Stimulated activated CD8-positive, alpha-beta memory T cell treated with anti-CD3 and anti-CD28 coated beads, Interleukin-7, amount 100 ng/mL, for 4 hours (primary cell): ENCODE data around the gene RALGPS1.

Experiments
- DNase-seq, 2 donors: peaks; one replicate each; pipeline ENCODE4 v3.0.0-alpha.2; 2020; ENCODE audit warnings: low read depth in 2 of 2

The RALGPS1 gene

DNA sequence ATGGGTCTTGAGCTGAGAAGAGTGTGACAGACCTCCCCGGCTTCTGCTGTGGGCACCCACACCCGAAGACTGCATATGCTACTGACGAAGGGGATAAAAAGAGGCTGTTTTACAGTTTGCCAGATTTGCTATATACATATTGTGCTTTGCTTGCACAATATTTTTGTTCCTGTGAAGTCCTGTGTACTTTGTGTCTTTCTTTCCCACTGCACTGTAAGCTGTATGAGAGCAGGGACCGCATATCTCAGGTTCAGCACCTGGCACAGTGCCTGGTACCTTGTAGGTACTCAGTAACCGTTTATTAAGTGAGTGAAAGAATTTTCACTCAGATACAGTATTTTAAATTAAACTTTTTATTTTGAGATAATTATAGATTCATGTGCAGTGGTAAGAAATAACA, 341.7 kb downstream of the RALGPS1 start:
- no peak for DNase-seq

DNA sequence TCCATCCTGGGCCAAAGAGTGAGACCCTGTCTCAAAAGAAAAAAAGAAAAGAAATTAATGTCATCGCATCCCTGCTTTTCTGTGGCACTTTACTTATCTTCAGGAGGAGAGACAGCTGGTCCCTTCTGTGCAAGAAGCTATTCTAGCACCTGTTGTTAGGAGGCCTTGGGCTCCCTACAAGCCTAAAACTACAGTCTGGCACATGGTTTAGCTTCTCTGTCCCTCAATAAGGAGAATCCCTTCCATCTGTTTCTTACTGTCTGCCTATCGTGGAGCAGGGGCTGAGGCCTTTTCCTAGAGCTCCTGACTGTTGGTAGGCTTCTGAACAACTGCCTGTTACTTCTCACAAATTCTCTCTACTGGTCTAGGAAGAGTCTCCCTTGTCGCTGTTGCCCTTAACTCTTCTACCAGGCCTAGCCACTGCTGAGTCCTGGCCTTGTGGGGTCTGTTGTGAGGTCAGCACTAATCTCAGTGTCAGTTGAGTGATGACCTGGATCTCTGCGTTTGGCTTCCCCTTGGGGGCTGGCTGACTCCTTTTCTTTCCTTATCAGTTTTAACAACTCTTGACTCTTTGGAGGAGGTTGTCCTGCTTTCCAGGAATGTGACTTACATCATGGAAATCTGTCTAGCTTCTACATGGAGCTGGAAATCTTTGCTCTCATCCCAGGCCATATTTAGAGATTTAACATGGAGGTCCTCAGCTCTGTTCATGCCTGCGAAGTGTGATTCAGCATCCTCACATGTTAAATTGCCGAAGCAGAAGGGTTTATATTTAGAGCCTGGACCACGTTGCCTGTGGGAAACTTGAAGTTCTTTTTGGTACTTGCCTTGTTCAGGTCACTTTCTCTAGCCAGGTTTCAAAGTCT, 344.3 kb downstream of the RALGPS1 start:
- DNase-seq = no peak

DNA sequence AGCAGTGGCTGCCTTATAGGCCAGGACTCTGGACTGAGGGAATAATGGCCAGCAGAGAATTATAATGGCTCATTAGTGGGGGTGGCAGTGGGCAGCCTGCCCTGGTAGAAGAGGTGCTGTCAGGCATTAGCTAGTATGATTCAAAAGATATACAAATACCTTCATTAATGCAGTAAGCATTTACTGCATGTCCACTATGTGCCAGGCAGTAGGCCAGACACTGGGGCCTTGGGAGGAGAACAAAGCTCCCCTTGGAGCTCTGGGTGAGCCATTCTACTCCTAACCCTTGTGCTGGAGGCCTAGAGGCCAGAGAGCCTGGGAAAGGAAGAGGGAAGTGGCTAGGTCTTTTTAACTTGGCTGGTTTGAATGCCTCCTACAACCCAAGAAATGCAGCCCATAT, 348.0 kb downstream of the RALGPS1 start:
- DNase-seq = no peak

DNA sequence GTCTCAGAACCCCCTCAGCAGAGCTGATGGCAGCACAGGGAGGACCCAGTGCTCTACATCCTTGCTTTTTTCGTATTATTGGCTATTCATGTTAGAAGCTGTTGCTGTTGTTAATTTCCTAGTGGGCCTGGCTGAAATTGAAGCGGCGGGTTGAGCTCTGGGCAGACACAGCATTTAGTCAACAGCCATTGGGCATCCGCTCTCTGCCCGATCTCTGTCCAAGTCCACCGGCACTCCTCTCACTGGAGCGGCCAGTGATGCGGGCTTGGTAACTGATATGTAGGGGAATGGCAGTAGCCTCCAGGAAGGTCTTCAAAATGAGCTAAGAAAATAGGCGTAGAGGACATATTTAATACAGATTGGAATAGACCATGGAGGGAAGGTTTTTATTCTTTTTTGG, 348.7 kb downstream of the RALGPS1 start:
- no peak for DNase-seq

DNA sequence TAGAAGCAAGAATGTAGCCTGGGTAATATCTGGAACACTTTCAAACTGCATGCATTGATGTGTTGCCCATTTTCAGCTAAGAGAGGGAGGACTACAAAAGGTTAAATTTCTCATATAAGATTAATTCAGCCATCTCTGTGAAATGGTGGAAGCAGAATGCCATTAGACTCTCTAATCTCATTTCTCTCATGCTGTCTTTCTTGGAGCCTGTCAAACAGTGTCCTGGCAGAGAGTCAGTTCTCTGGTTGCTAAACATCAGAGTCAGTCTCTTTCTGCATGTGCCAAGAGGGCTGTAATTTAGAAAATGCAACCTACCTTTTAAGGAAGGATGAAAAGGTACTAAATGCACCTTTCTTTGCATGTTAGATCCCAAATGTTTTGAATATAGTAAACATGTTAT, 349.1 kb downstream of the RALGPS1 start:
- DNase-seq = no peak

DNA sequence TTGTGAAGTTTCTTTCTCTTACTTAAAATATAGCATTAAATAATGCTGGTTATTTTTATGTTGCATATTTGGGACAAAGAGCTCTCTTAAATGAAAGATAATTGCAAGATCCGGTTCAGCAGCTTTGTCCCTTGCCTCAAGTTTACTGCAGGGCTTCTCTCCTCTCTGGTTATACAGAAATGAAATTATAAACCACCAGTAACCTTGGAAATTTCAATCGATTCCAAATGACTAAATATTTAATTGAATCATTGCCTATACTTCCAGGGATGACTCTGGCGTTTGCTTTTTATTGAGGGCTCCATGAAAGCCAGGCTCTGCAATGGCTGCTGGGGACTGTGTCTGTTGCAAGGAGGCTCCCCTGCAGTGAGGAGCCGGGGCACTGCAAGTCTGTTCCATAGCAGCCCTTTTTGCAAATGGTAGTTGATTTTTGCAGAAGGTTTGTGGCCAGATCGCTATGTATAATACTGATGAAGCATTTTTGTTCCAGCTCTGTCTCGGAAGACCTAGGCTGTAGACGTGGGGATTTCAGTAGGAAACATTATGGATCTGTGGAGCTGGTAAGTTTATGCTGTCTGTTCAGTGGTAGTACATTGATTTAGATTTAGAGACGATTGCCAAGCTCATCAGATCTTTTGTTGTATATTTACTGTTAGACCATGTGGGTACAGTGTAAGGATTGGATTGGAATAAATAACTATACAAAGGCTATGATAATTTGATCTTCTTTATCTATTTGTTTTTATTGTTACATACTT, 350.1 kb downstream of the RALGPS1 start, which contains the start of gene GARNL3:
Gene GARNL3, plus strand, starts transcription at position 313 of the 758 bp plus-strand sequence. Its CDS starts 104 bp downstream, at position 417.
- DNase-seq = no peak

DNA sequence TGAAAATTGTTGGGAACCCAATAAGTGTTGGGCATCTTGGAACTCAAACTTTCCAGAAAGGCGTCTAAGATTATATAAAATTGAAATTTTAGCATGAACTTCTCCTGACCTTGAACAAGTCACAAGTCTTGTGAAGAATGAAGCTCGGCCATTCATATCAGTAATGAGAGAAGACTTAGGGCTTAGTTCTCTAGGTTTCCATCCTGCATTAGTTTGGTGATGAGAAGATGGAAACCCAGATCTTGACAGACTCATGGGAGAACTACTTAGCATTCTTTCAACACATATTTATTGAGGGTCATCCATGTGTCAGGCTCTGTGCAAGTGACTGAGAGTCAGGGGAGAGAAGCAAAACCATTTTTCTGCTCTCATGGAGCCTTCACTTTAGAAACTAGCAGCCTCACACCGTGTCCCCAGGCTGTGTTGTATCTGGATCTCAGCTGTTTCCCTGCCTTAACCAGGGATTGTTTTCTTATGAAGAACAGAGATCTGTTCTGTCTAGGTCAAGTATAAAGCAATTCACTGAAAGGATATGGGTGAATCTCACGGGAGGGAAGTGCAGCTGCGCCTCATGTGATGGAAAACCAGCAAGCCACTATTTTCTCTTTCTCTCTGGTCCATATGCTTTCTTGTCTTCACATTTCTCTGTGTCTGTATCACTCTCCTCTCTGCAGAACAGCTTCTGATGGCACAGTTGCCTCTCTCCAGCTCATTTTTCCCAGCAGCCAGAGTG, 353.4 kb downstream of the RALGPS1 start:
- no peak for DNase-seq

DNA sequence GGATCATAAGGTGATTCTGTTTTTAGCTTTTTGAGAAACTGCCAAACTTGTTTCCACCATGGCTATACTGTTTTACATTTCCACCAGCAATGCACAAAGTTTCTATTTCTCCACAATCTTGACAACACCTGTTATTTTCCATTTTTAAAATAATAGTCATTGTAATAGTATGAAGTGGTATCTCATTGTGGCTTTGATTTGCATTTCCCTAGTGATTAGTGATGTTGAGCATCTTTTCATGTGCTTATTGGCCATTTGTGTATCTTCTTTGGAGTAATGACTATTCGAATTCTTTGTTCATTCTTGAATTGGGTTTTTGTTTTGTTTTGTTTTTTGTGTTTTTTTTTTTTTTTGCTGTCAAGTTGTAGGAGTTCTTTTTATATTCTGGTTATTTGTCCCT, 354.9 kb downstream of the RALGPS1 start:
- DNase-seq = no peak
